HG03108 (cell line): Measurements from ENCODE around the gene EIF3A.
"Not testable (repeated sequence)": the region's sequence is repeated elsewhere in the genome, so short reads cannot be mapped to it uniquely, and the experiment has no call there.

ENCODE experiments used
- ATAC-seq: cut with Tn5 transposase; IDR thresholded peaks from one replicate; pipeline ENCODE4 v1.9.1; 2021; ENCODE audit warnings: moderate library complexity; ENCODE audit not compliant: unreplicated experiment

Gene EIF3A

GRCh38 chr10:119103241-119103902 is 22.8 kb upstream of the EIF3A start:
- no peak for ATAC-seq

GRCh38 chr10:119101366-119102098 is 20.9 kb upstream of the EIF3A start:
- no peak for ATAC-seq

- no peak for ATAC-seq
Measured at GRCh38 chr10:119100434-119101238, 20.0 kb upstream of the EIF3A start.

GRCh38 chr10:119098576-119098975 is 18.0 kb upstream of the EIF3A start:
- ATAC-seq, result no peak

- not testable (repeated sequence) for ATAC-seq
Measured at GRCh38 chr10:119096641-119097415, 16.2 kb upstream of the EIF3A start.

- ATAC-seq, result no peak
Measured at GRCh38 chr10:119095640-119096039, 15.0 kb upstream of the EIF3A start.

- ATAC-seq, result no peak
Measured at GRCh38 chr10:119090968-119091367, 10.4 kb upstream of the EIF3A start.

GRCh38 chr10:119090026-119090795 is 9.6 kb upstream of the EIF3A start:
- no peak for ATAC-seq

GRCh38 chr10:119087271-119087882 is 6.8 kb upstream of the EIF3A start:
- ATAC-seq, result no peak

- ATAC-seq, result no peak
Measured at GRCh38 chr10:119084896-119085295, 4.3 kb upstream of the EIF3A start.

- peak; percentile 58 for ATAC-seq
Measured at GRCh38 chr10:119079599-119080520, 757 bp downstream of the EIF3A start.

GRCh38 chr10:119078422-119079179 is 2.0 kb downstream of the EIF3A start:
- no peak for ATAC-seq

- no peak for ATAC-seq
Measured at GRCh38 chr10:119073584-119073983, 7.0 kb downstream of the EIF3A start.

GRCh38 chr10:119070395-119071165 is 10.0 kb downstream of the EIF3A start:
- ATAC-seq, result no peak

- no peak for ATAC-seq
Measured at GRCh38 chr10:119061926-119062325, 18.7 kb downstream of the EIF3A start.

- peak; percentile 54 for ATAC-seq
Measured at GRCh38 chr10:119061352-119061751, 19.3 kb downstream of the EIF3A start.

- no peak for ATAC-seq
Measured at GRCh38 chr10:119060107-119060506, 20.5 kb downstream of the EIF3A start.
